ENCODE data around the gene PRADC1.

- TF ChIP-seq POLR2A (IDR thresholded peaks at IDR 0.05; ENCODE audit: borderline replicate concordance, extremely low read depth, insufficient read depth, insufficient read length), result no peak
- TF ChIP-seq CTCF (IDR thresholded peaks at IDR 0.05 in 2 of 3, conservative IDR thresholded peaks at IDR 0.05 in 1 of 3; ENCODE audit: borderline replicate concordance in 1 of 3, insufficient read depth in 1 of 3, low read depth in 2 of 3, low read length in 2 of 3), result no peak
- no peak for TF ChIP-seq CEBPB (IDR thresholded peaks at IDR 0.05; ENCODE audit: low read depth)
- TF ChIP-seq JUND (IDR thresholded peaks at IDR 0.05), result no peak
- TF ChIP-seq REST (IDR thresholded peaks at IDR 0.05; ENCODE audit: low read depth), result no peak
- no peak for TF ChIP-seq POLR2AphosphoS5 (IDR thresholded peaks at IDR 0.05; ENCODE audit: low read depth, low read length)
- no peak for TF ChIP-seq SRF (IDR thresholded peaks at IDR 0.05; ENCODE audit: low read depth)
- no peak for TF ChIP-seq EZH2 (IDR thresholded peaks at IDR 0.05)
- TF ChIP-seq TCF7L2 (IDR thresholded peaks at IDR 0.05; ENCODE audit: borderline replicate concordance, extremely low read depth, insufficient read depth, insufficient read length), result no peak
- TF ChIP-seq ZNF274 (IDR thresholded peaks at IDR 0.05; ENCODE audit: low read depth, low read length), result no peak
- TF ChIP-seq FOSL1 (IDR thresholded peaks at IDR 0.05; ENCODE audit: low read depth), result no peak
- TF ChIP-seq ELF1 (IDR thresholded peaks at IDR 0.05; ENCODE audit: borderline replicate concordance, low read depth), result no peak
- no peak for TF ChIP-seq ATF3 (IDR thresholded peaks at IDR 0.05)
- TF ChIP-seq MAX (IDR thresholded peaks at IDR 0.05), result no peak
These were observed 13.8 kb upstream of the PRADC1 start for GRCh38 chr2:73246850-73247249.

All from HCT116 (cell line).